Panc1 (cell line): Measurements from ENCODE around the gene NNAT. TPM values are rescaled to one million over a fixed set of nuclear protein-coding genes. Genes with fewer than 3 reads are reported as not detected.

ENCODE experiments used
- ATAC-seq: fragments of 200-7000 bp; cut with Tn5 transposase; 2 replicates; pipeline ENCODE4 v1.9.1; 2020; ENCODE audit warnings: mild to moderate bottlenecking, moderate library complexity
- BruUV-seq: library from RNA; stranded (reverse); fragments of 400-500 nt; replicated peaks from 2 replicates; lab custom pipeline; 2021; lab: Mats Ljungman, UMichigan
- CTCF ChIA-PET: fragments of 300-600 bp; sonication (Branson Sonifier 250); formaldehyde crosslinking; loops from one replicate; lab custom pipeline; 2022; ENCODE audit warnings: antibody characterized with exemption; lab: Charles Lee
- POLR2A ChIA-PET: fragments of 300-600 bp; sonication (Branson Sonifier 250); formaldehyde crosslinking; loops from one replicate; lab custom pipeline; 2022; ENCODE audit warnings: antibody characterized with exemption; lab: Charles Lee
- DNase-seq: peaks from one replicate; pipeline ENCODE4 v3.0.0-alpha.2; 2010; ENCODE audit warnings: low read depth, low spot score
- H3K27ac ChIP-seq: 2 replicates; pipeline ENCODE4 v1.5.1; 2011; ENCODE audit warnings: mild to moderate bottlenecking, low read length, inconsistent platforms
- H3K27me3 ChIP-seq: fragments of 200-500 bp; sonication (Bioruptor generic); 2 replicates; pipeline ENCODE4 v1.6.0; 2014; ENCODE audit warnings: low read length, inconsistent platforms; ENCODE audit not compliant: control insufficient read depth, insufficient read depth
- H3K36me3 ChIP-seq: fragments of 200-500 bp; sonication (Bioruptor generic); 2 replicates; pipeline ENCODE4 v1.5.1; 2014; ENCODE audit warnings: inconsistent platforms, mild to moderate bottlenecking, low read length, moderate library complexity; ENCODE audit not compliant: control insufficient read depth, insufficient read depth
- H3K4me1 ChIP-seq: 2 replicates; pipeline ENCODE4 v1.5.1; 2011; ENCODE audit warnings: inconsistent platforms, mild to moderate bottlenecking, low read length, moderate library complexity; ENCODE audit not compliant: control insufficient read depth, insufficient read depth
- H3K4me3 ChIP-seq, 2 experiments: 2 replicates each; pipeline ENCODE4 v1.5.1; 2011 to 2012; ENCODE audit warnings: low read depth in 2 of 2, low read length in 2 of 2, mild to moderate bottlenecking in 2 of 2, inconsistent platforms in 1 of 2, moderate library complexity in 1 of 2
- H3K9me3 ChIP-seq: fragments of 200-500 bp; sonication (Bioruptor generic); 2 replicates; pipeline ENCODE4 v1.5.1; 2014; ENCODE audit warnings: low read depth, mild to moderate bottlenecking, inconsistent platforms, low read length, moderate library complexity; ENCODE audit not compliant: control insufficient read depth, insufficient read depth
- POLR2AphosphoS5 ChIP-seq: IDR thresholded peaks from 2 replicates; pipeline ENCODE4 v1.6.1; 2012; ENCODE audit warnings: mild to moderate bottlenecking, low read depth, low read length, moderate library complexity
- SIN3A ChIP-seq: IDR thresholded peaks from 2 replicates; pipeline ENCODE4 v1.6.1; 2012; ENCODE audit warnings: low read depth, mild to moderate bottlenecking, low read length, moderate library complexity, borderline replicate concordance; ENCODE audit not compliant: insufficient read depth
- TCF7L2 ChIP-seq: IDR thresholded peaks from 2 replicates; pipeline ENCODE4 v1.6.1; 2011; ENCODE audit warnings: mild to moderate bottlenecking, low read depth, low read length, inconsistent platforms
- in situ Hi-C: cut with HindIII; loops from 2 replicates; pipeline ENCODE4 v1.10.0; 2016; ENCODE audit warnings: low sequenced_read_pairs, low pct_unique_long_range_greater_than_20kb
- intact Hi-C: fragments of 100-400 bp; cut with micrococcal nuclease; formaldehyde crosslinking; loops from one replicate; pipeline ENCODE4 v1.10.0; 2022; ENCODE audit not compliant: unreplicated experiment
- total RNA-seq: library from RNA; stranded (reverse); gene quantifications from one replicate; pipeline ENCODE4 v1.2.1, GENCODE V29; 2021; ENCODE audit not compliant: unreplicated experiment
- TF ChIP-seq, protein P1 (sequence below), 2 experiments: IDR thresholded peaks; 2 replicates each; pipeline ENCODE4 v1.6.1; 2011 to 2012; ENCODE audit warnings: low read depth in 2 of 2, control low read depth in 1 of 2, low read length in 1 of 2, mild to moderate bottlenecking in 1 of 2, moderate library complexity in 1 of 2; ENCODE audit not compliant: insufficient read depth in 1 of 2
- TF ChIP-seq, protein P2 (sequence below): fragments of 450-650 bp; IDR thresholded peaks from 2 replicates; pipeline ENCODE4 v1.5.1; 2017; ENCODE audit warnings: mild to moderate bottlenecking

Gene NNAT
- total RNA-seq, 1 experiment from 2014 or later: not detected

DNA sequence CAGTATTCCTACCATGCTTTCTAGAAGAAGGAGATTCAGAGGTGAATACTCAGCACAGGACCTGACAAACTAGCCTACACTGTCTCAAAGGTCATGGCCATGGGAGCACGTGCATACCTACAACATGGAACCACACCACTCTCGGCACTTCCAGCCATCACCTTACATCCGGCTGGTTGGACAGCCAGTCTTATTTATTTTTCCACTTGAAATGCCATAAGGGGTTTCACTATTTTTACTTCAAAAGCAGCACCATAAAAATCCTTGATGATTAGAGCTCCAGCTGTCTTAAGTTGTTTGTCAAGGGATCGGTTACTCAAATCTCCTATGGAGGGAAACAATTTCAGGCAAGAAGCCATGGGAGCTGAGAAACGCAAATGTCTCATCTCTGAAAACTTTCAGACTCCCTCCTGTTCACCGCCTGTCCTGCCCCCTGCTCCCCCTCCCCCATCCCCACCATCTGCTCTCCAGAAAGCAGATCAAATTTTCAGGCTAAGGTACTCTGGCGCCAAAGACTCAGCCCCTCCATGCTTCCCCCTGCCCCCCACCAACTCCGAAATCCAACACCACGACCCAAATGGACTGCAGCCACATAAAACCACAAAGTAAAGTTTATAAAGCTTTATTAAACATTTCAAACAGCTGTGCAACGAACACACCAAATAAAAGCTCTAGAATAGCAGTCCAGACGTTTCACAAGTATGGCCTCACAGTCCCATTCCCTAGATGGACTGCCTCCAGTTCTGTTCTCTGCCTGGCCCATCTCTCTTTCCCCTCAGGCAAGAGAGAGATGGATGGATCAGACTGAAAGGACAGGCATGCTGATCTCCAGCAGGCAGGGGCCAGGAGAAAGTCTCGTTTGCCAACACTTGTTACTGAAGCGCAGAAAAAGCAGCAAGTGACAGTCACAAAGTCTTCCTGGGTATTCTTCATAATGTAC lies 4.0 kb upstream of the NNAT start:
- no peak overlapping the region for H3K27ac ChIP-seq
- CTCF ChIA-PET: no interaction called here
- in situ Hi-C loops (no loop called here), intact Hi-C loops (no loop called here)
- H3K4me3 ChIP-seq: no peak overlapping the region
- no TSS peak for BruUV-seq
- ATAC-seq (no peak), DNase-seq (no peak)
- H3K27me3 ChIP-seq: no peaks in the 10 kb centered on the region
- no peaks in the 10 kb centered on the region for H3K36me3 ChIP-seq
- POLR2A ChIA-PET: no interaction called here
- no peak for TF ChIP-seq TCF7L2
- TF ChIP-seq, protein P1, sequence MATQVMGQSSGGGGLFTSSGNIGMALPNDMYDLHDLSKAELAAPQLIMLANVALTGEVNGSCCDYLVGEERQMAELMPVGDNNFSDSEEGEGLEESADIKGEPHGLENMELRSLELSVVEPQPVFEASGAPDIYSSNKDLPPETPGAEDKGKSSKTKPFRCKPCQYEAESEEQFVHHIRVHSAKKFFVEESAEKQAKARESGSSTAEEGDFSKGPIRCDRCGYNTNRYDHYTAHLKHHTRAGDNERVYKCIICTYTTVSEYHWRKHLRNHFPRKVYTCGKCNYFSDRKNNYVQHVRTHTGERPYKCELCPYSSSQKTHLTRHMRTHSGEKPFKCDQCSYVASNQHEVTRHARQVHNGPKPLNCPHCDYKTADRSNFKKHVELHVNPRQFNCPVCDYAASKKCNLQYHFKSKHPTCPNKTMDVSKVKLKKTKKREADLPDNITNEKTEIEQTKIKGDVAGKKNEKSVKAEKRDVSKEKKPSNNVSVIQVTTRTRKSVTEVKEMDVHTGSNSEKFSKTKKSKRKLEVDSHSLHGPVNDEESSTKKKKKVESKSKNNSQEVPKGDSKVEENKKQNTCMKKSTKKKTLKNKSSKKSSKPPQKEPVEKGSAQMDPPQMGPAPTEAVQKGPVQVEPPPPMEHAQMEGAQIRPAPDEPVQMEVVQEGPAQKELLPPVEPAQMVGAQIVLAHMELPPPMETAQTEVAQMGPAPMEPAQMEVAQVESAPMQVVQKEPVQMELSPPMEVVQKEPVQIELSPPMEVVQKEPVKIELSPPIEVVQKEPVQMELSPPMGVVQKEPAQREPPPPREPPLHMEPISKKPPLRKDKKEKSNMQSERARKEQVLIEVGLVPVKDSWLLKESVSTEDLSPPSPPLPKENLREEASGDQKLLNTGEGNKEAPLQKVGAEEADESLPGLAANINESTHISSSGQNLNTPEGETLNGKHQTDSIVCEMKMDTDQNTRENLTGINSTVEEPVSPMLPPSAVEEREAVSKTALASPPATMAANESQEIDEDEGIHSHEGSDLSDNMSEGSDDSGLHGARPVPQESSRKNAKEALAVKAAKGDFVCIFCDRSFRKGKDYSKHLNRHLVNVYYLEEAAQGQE (IDR thresholded peaks at IDR 0.05; ENCODE audit: insufficient read depth in 1 of 2, low read depth in 2 of 2, low read length in 1 of 2): no peak
- TF ChIP-seq SIN3A: no peak
- TF ChIP-seq POLR2AphosphoS5: no peak
- TF ChIP-seq, protein P2, sequence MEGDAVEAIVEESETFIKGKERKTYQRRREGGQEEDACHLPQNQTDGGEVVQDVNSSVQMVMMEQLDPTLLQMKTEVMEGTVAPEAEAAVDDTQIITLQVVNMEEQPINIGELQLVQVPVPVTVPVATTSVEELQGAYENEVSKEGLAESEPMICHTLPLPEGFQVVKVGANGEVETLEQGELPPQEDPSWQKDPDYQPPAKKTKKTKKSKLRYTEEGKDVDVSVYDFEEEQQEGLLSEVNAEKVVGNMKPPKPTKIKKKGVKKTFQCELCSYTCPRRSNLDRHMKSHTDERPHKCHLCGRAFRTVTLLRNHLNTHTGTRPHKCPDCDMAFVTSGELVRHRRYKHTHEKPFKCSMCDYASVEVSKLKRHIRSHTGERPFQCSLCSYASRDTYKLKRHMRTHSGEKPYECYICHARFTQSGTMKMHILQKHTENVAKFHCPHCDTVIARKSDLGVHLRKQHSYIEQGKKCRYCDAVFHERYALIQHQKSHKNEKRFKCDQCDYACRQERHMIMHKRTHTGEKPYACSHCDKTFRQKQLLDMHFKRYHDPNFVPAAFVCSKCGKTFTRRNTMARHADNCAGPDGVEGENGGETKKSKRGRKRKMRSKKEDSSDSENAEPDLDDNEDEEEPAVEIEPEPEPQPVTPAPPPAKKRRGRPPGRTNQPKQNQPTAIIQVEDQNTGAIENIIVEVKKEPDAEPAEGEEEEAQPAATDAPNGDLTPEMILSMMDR: no peak
- H3K4me1 ChIP-seq: no peaks in the 10 kb centered on the region
- no peaks in the 10 kb centered on the region for H3K9me3 ChIP-seq

DNA sequence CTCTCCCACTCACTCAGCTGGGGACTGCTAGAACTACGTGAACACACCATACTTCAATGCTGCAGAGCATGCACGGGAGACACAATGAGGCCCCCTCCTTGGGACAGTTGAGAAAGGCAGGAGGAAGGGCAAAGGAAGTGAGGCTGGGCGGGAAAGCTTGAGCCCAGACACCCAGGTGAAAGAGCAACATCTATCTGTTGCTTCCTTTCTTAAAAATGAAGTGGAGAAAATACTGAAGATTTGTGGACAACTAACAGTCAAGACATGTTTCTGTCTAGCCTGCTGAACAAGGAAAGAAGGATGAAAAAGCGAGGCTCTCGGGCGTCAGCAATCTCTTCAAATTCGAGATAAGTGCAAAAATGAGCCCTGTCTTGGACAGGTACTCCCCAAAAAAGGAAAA lies 3.0 kb upstream of the NNAT start:
- in situ Hi-C loops: no loop called here
- Histone ChIP-seq H3K36me3 (no peaks in the 10 kb centered on the region), H3K9me3 (no peaks in the 10 kb centered on the region), H3K27me3 (no peaks in the 10 kb centered on the region), H3K4me3 (no peak overlapping the region), H3K4me1 (no peaks in the 10 kb centered on the region), H3K27ac (no peak overlapping the region)
- TF ChIP-seq, protein P2: no peak
- no peak for TF ChIP-seq TCF7L2
- no peak for TF ChIP-seq POLR2AphosphoS5
- TF ChIP-seq SIN3A: no peak
- TF ChIP-seq, protein P1 (IDR thresholded peaks at IDR 0.05; ENCODE audit: insufficient read depth in 1 of 2, low read depth in 2 of 2, low read length in 1 of 2): no peak
- no peak for DNase-seq
- POLR2A ChIA-PET: no interaction called here
- no peak for ATAC-seq
- intact Hi-C loops: no loop called here
- CTCF ChIA-PET: no interaction called here
- no TSS peak for BruUV-seq
